GM19397 (cell line): ENCODE data around the gene AGGF1.
"Not testable (repeated sequence)": the region's sequence is repeated elsewhere in the genome, so short reads cannot be mapped to it uniquely, and the experiment has no call there.

ENCODE experiments used
- ATAC-seq: cut with Tn5 transposase; IDR thresholded peaks from one replicate; pipeline ENCODE4 v1.9.1; 2021; ENCODE audit warnings: mild to moderate bottlenecking, moderate library complexity; ENCODE audit not compliant: unreplicated experiment

AGGF1 gene

GRCh38 chr5:77086689-77087483, 56.7 kb downstream of the AGGF1 start, which contains the start of gene ZBED3:
TSS of gene ZBED3 (minus strand) at chr5:77087285. CDS start at chr5:77077878, 9,407 bp downstream.
- ATAC-seq = peak; percentile 69

- no peak for ATAC-seq
Observed at GRCh38 chr5:77087484-77088261, 57.5 kb downstream of the AGGF1 start.

- ATAC-seq = no peak
Observed at GRCh38 chr5:77095189-77095588, 65.0 kb downstream of the AGGF1 start.

GRCh38 chr5:77101298-77101697, 71.1 kb downstream of the AGGF1 start:
- no peak for ATAC-seq

- no peak for ATAC-seq
Observed at GRCh38 chr5:77102549-77102948, 72.3 kb downstream of the AGGF1 start.

GRCh38 chr5:77103457-77103856, 73.3 kb downstream of the AGGF1 start:
- ATAC-seq = no peak

GRCh38 chr5:77104813-77105212, 74.6 kb downstream of the AGGF1 start:
- ATAC-seq = no peak

- not testable (repeated sequence) for ATAC-seq
Observed at GRCh38 chr5:77107035-77107434, 76.8 kb downstream of the AGGF1 start.
